Mucosa of descending colon (tissue), 3 donors: ENCODE results near the gene ROBO2. TPM values are rescaled to one million over a fixed set of nuclear protein-coding genes. Genes with fewer than 3 reads are reported as not detected.

Experiments
- ATAC-seq: fragments of 200-7000 bp; cut with Tn5 transposase; one replicate; pipeline ENCODE4 v1.9.1; 2020; ENCODE audit warnings: mild to moderate bottlenecking, moderate library complexity
- DNase-seq, 3 donors: peaks; one replicate each; pipeline ENCODE4 v3.0.0-alpha.2; 2020
- H3K36me3 ChIP-seq: fragments of 200-600 bp; one replicate; pipeline ENCODE4 v1.8.0; 2021; ENCODE audit warnings: low read depth, mild to moderate bottlenecking
- H3K4me1 ChIP-seq: fragments of 200-600 bp; one replicate; pipeline ENCODE4 v1.8.0; 2021; ENCODE audit warnings: low read depth, mild to moderate bottlenecking
- H3K4me3 ChIP-seq: fragments of 200-600 bp; one replicate; pipeline ENCODE4 v1.8.0; 2021; ENCODE audit warnings: mild to moderate bottlenecking
- H3K9me3 ChIP-seq: fragments of 200-600 bp; one replicate; pipeline ENCODE4 v1.8.0; 2021; ENCODE audit warnings: mild to moderate bottlenecking
- intact Hi-C, 2 donors: fragments of 100-400 bp; cut with DNase I in 1 of 2; cut with micrococcal nuclease in 1 of 2; formaldehyde crosslinking; loops; one replicate each; pipeline versions ENCODE4 v1.11.0 to v1.11.1; 2022; cut with DNase I, micrococcal nuclease
- total RNA-seq, 3 donors: library from RNA; stranded (reverse); fragmentation: NEBNext Ultra II Directional in 2 of 3; extraction: Animal tissue kit (Norgen Biotek cat#: 25700) in 2 of 3; gene quantifications; one replicate each; pipeline versions ENCODE4 v1.2.1 to v1.2.4, GENCODE V29; 2021 to 2023
- TF ChIP-seq, protein P1 (sequence below): fragments of 200-600 bp; IDR thresholded peaks from one replicate; pipeline ENCODE4 v1.8.0; 2022; ENCODE audit warnings: antibody characterized with exemption, mild to moderate bottlenecking
- donor health status: DM: no; HTN: no; CAD: no; lungs with moderate emphysema.
- donor health status: DM: no; HTN: no; CAD: no.
- donor health status: DM: no; HTN: yes; CAD: no.

ROBO2 gene
- total RNA-seq, 3 donors from 2014 or later = 1.3 to 2.1 (median 1.4) TPM

GRCh38 chr3:77411334-77411733, 371.4 kb downstream of the ROBO2 start:
- no peaks in the 10 kb centered on the region for H3K4me1 ChIP-seq
- H3K9me3 ChIP-seq = no peaks in the 10 kb centered on the region
- ATAC-seq = no peak
- H3K36me3 ChIP-seq = no peaks in the 10 kb centered on the region
- TF ChIP-seq, protein P1, sequence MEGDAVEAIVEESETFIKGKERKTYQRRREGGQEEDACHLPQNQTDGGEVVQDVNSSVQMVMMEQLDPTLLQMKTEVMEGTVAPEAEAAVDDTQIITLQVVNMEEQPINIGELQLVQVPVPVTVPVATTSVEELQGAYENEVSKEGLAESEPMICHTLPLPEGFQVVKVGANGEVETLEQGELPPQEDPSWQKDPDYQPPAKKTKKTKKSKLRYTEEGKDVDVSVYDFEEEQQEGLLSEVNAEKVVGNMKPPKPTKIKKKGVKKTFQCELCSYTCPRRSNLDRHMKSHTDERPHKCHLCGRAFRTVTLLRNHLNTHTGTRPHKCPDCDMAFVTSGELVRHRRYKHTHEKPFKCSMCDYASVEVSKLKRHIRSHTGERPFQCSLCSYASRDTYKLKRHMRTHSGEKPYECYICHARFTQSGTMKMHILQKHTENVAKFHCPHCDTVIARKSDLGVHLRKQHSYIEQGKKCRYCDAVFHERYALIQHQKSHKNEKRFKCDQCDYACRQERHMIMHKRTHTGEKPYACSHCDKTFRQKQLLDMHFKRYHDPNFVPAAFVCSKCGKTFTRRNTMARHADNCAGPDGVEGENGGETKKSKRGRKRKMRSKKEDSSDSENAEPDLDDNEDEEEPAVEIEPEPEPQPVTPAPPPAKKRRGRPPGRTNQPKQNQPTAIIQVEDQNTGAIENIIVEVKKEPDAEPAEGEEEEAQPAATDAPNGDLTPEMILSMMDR = no peak
- intact Hi-C loops = no loop called here
- DNase-seq = no peak
- no peak overlapping the region for H3K4me3 ChIP-seq

DNA sequence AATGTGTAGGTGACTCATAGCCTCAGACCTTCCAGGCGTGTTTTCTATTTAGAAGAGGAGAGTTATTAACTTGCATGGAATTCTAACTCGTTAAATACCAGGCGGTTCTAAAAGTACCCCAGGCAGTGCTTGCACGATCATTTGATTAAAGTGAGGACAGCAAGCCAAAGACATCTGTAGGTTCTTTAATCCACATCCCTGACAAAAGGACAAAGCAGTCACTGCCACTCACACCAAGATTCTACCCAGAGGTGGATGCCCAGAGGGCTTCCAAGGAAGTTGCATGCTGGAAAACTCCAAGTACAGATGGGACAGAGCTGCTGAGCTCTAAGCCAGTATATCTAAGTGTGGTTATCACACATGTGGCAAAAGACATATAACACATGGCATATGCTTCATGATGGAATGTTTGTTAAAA, 372.1 kb downstream of the ROBO2 start:
- H3K36me3 ChIP-seq = no peaks in the 10 kb centered on the region
- no peak for DNase-seq
- intact Hi-C loops = no loop called here
- ATAC-seq = no peak
- H3K4me3 ChIP-seq = no peak overlapping the region
- TF ChIP-seq, protein P1 = no peak
- H3K9me3 ChIP-seq = no peaks in the 10 kb centered on the region
- no peaks in the 10 kb centered on the region for H3K4me1 ChIP-seq

DNA sequence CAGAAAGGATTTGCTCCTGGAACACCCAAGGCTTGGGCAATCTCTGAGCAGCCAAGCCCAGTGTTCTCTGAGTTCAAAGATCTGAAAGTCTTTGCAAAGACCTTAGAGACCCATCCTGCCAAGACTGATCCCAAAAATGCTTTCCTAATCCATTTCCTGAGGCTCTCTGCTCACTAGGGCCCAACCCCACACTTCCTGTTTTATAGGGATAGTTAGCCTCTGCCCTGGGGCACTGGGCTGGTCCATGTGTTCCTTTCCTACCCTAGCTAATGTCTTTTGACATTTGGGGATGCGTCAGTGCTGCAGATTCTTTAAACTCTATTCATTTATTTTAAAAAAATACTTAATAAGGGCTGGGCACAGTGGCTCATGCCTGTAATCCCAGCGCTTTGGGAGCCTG, 372.7 kb downstream of the ROBO2 start:
- no peaks in the 10 kb centered on the region for H3K9me3 ChIP-seq
- intact Hi-C loops = no loop called here
- no peaks in the 10 kb centered on the region for H3K36me3 ChIP-seq
- H3K4me1 ChIP-seq = no peaks in the 10 kb centered on the region
- no peak overlapping the region for H3K4me3 ChIP-seq
- ATAC-seq (no peak), DNase-seq (no peak)
- TF ChIP-seq, protein P1 = no peak

GRCh38 chr3:77414881-77415280, 375.0 kb downstream of the ROBO2 start:
- no peak for DNase-seq
- Histone ChIP-seq H3K36me3 (no peaks in the 10 kb centered on the region), H3K4me1 (no peaks in the 10 kb centered on the region), H3K4me3 (no peak overlapping the region), H3K9me3 (no peaks in the 10 kb centered on the region)
- intact Hi-C loops = no loop called here
- ATAC-seq = no peak
- TF ChIP-seq, protein P1 = no peak

DNA sequence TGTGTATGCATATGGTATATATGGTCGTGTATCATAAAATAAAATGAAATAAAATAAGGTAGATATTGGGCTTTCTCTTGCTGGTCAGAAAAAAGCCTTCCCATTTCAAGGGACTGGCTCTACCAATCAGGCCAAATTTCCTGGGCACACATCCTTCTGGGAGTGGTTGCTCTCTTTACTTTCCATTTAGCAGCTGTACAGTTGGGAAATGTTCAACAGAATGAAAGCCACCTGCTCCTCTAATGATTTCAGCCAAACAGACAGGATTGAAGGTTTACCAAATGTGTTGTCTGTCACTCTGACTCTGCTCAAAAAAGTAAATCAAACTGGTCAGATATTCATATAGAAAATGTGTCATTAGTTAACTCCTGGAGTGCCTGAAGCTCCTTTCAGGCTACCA, 380.4 kb downstream of the ROBO2 start:
- DNase-seq (no peak), ATAC-seq (no peak)
- Histone ChIP-seq H3K36me3 (no peaks in the 10 kb centered on the region), H3K9me3 (no peaks in the 10 kb centered on the region), H3K4me3 (no peak overlapping the region), H3K4me1 (no peaks in the 10 kb centered on the region)
- intact Hi-C loops = no loop called here
- TF ChIP-seq, protein P1 = no peak

GRCh38 chr3:77421916-77422315, 382.0 kb downstream of the ROBO2 start:
- intact Hi-C loops = no loop called here
- TF ChIP-seq, protein P1 = no peak
- DNase-seq (no peak), ATAC-seq (no peak)
- Histone ChIP-seq H3K4me1 (no peaks in the 10 kb centered on the region), H3K4me3 (no peak overlapping the region), H3K36me3 (no peaks in the 10 kb centered on the region), H3K9me3 (no peaks in the 10 kb centered on the region)
